Hippocampal formation (tissue), 2 donors: ENCODE measurements around the gene HACE1.
"Not testable (repeated sequence)": the region's sequence is repeated elsewhere in the genome, so short reads cannot be mapped to it uniquely, and the experiment has no call there.

Experiments
- DNase-seq, 2 donors: peaks; one replicate each; lab custom pipeline; 2025; lab: John Stamatoyannopoulos, UW

HACE1 gene

DNA sequence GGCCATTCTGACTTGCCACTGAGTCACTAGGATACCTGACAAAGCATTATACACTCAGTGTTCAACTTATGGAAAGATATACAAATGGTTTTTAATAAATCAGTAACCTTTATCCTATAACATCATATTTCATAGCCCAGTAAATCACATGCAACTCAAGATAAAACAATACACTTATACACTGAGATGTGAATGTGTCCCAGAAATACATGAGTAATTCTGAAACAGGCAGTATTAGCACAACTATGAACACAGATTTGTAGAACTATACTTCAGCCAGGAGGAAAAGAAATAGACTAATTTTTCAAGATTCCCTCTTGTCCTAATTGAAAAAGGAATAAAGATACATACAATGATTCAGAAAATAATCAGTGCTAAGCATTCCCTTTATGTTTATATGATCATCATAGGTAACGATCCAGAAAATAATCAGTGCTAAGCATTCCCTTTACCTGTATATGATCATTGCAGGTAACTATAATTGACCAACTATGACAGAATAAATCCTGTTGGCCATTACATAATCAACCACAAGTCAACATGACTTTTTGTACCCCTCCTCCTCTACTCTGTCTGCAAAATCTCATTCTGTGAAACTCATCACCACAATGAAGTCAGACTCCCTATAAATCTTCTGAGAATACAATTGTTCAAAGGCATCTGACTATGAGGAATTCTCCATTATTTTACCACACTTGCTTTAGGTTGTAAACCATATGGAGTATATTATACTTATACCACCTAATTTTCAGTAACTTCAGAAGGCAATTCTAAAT is 30.3 kb downstream of the HACE1 start:
- DNase-seq: no peak

DNA sequence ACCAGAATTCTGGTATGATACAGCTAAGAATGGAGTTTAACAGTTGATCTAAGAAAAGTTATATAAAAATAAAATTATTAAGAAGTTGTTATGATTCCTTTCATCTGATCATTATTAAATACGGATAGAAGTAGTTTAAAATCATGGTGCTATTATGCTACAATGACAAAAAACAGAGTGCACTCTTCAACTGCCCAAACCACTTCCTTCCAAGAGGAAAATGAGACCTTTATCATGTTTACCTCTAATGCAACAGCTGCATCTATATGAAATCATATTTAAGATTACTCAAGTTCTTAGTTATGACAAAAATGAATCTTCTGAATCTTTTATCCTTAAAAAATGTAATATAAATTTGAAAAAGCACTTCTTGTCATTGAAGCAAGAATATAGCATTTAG is 31.2 kb downstream of the HACE1 start:
- no peak for DNase-seq

DNA sequence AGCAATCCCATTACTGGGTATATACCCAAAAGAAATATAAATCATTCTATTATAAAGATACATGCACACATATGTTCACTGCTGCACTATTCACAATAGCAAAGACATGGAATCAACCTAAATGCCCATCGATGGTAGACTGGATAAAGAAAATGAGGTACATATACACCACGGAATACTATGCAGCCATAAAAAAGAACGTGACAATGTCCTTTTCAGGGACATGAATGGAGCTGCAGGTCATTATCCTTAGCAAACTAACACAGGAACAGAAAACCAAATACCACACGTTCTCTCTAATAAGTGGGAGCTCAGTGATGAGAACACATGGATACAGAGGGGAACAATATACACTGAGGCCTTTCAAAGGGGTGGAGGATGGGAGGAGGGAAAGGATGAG is 38.9 kb downstream of the HACE1 start:
- DNase-seq: not testable (repeated sequence)

DNA sequence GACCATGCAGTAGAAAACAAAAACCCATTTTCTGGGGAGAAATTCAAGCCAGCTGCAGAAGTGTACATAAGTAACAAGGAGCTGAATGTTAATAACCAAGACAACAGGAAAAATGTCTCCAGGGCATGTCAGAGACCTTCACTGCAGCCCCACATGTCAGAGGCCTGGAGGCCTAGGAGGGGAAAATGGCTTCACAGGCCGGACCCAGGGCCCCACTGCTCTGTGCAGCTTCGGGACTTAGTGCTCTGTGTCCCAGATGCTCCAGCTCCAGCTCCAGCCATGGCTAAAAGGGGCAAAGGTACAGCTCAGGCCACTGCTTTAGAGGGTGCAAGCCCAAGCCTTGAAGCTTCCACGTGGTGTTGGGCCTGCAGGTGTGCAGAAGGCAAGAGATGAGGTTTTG is 43.6 kb downstream of the HACE1 start:
- no peak for DNase-seq

DNA sequence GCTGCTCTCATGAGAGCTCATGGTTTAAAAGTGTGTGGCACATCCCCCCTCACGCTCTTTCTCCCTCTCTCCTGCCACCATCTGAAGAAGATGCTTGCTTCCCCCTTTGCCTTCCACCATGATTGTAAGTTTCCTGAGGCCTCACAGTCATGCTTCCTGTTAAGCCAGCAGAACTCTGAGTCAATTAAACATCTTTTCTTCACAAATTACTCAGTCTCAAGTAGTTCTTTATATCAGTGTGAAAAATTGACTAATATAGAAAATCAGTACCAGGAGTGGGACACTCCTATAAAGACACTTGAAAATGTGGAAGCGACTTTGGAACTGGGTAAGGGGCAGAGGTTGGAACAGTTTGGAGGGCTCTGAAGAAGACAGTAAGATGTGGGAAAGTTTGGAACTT is 45.0 kb downstream of the HACE1 start:
- no peak for DNase-seq

DNA sequence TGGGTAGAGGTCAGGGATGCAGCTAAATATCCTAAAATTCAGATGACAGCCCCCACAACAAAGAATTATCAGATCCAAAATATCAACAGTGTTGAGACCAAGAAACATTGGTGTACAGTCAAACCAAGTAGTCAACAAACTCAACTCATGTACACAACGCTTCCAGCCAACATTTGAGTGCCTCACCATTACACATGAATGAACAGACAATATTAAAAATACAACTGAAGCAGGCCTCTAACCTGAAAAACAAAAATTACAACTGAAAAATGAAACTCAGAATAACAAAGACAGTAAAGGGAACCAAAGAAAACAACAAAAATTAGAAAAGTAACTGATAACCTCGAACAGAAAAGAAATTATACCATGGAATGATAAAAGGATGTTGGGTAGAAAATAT is 46.2 kb downstream of the HACE1 start:
- DNase-seq: no peak

DNA sequence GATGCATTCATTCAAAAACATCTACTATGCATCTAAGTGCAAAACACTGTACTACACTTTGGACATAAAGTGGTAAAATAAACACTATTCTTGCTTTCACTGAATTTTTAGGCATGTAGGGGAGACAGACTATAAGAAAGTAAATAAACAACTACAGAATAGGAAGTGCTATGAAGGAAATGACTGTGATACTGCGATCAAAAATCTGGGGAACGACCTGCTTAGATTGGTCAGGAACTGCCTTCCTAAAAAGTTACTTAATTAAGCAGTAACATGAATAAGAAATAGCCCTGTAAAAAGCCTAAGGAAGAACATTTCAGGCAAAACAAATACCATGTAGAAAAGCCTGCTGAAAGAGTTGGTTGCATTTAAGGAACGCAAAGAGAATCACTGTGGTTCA is 50.6 kb downstream of the HACE1 start:
- DNase-seq: no peak

DNA sequence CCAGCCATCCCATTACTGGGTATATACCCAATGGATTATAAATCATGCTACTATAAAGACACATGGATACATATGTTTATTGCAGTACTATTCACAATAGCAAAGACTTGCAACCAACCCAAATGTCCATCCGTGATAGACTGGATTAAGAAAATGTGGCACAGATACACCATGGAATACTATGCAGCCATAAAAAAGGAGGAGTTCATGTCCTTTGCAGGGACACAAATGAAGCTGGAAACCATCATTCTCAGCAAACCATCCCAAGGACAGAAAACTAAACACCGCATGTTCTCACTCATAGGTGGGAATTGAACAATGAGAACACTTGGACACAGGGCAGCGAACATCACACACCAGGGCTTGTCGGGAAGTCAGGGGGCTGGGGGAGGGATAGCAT is 54.4 kb downstream of the HACE1 start:
- DNase-seq: not testable (repeated sequence)

DNA sequence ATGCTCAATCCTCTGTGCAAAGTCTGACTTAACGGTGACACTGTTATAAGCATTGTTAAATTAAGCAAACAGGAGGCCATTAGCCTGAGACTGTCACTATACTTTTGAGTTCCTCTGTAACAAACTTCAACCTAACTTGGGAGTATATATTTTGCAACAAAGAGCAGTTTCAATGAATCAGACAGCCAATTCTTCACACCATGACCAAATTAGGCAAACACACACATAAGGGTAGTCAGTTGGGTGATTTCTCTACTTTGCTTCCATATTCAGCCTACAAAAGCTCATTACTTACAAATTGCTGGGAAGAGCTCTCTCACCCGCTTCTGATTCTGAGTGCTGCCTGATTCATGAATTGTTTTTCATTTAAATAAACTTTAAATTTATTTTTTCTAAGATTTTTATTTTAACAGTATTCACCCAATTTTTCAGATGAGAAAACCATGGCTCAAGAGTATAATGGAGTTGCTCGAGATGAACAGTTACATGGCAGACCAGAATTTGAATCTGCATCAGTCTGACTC is 60.5 kb downstream of the HACE1 start:
- DNase-seq: no peak

DNA sequence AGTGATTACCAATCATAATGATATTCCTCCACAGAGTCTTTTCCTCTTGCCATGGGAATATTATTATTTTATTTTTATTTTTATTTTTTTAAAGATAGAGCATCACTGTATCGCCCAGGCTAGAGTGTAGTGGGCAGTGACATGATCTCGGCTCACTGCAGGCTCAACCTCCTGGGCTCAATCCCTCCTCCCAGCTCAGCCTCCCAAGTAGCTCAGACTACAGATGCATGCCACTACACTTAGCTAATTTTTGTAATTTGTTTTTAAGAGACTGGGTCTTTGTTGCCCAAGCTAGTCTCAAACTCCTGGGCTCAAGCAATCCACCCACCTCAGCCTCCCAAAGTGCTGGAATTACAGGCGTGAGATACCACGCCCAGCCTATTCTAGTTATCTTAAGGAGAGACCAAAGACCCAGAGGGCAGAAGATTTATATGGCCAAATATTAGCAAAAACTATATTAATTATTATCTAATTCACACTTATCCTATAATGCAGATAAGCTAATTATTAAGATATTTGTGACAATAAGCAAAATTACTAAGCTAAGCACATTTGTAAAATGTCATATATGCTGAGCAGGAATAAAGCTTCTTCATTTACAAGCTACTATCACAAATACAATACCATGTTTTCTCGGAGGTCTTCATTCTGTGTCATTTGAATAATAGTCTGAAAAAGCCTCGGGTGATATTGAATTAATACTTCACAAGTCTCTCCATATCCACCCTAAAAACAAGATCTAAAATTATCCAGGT is 63.5 kb downstream of the HACE1 start:
- DNase-seq: no peak

DNA sequence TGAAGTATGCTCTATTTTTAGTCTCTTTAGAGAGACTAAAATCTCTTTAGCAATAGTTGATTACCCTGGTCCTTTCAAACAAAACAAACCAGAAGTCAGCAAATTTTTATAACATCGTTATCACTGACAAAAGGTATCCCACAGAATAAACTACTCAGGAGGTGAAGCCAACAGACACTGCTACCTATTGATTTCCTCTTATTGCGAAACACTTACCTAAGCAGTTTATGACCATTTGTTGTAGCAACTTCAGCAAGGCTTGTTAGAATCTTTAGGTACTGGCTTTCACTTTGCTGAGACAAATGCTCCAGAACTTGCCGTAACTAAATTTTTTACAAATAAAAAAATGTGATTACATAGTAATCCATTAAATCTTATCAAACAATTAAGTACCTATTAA is 64.4 kb downstream of the HACE1 start:
- DNase-seq: no peak

DNA sequence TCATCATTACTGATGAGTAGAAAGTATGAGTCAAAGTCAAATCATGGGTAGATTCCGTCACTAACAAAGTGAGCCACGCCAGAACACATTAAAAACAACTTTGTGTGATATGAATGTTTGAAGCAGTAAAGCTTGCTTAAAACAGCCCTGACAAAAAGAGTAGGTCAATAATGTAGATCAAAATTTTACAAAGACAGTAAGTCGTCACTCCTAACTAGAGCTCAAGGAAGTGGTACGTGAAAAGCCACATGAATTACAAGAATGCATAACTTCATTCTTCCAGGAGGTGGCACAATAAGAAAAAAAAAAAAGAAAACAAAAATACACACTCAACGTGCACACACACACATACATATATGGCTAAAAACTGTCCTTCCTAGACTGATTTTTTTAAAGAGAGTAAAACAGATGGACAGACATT is 69.9 kb downstream of the HACE1 start:
- no peak for DNase-seq

DNA sequence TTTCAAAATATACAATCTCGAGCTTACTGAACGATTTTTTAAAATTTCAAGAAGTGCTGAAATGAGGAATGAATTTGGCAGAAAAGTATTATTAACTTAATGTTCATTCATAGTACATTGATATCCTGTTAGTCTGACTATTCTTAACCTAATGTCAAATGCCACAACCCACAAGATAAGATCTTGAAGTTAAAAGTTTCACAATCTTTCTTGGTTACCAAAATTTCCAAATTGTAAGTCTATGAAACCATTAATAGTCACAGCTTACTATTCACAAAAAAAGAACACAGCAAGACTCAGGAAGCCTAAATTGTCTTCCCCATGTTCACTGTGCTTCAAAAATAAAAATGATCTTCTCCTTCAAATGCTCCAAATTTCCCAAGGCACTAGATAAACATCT is 71.3 kb downstream of the HACE1 start:
- no peak for DNase-seq

DNA sequence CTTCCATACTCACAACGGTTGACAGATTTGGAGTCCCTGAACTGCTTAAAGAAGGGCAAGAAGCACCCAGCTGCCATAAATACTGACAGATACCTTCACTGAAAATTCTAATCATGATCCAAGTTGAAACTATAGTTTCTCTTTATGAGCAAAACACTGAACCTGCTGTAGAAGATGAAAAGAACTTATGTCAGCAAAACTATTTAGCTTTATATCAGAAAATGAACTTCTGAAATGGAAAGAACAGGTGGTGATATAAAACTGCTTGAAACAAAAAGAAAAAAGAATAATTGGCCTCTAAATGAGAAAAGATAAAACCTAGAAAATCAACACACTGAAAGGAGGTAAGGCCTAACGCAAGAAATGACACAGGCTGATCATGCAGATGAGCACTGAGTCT is 72.4 kb downstream of the HACE1 start:
- no peak for DNase-seq

DNA sequence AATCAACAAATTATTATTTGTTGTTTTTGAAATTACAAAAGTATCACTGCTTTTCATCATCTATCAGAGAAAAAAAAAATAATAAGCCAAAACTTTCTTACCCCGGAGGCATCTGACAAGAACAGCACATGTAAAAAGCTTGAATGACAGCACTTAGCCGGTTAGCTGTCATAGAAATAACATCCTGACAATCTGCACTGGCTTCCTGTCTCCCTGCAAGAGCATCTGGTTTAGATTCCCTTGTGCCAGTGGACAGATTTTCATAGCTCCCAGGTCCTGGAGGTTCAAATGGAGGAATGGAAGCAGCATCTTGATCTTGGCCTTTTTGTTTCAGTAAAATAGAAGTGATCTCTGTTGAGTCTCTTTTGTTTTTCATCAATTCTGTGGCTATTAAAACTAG is 74.8 kb downstream of the HACE1 start:
- no peak for DNase-seq

DNA sequence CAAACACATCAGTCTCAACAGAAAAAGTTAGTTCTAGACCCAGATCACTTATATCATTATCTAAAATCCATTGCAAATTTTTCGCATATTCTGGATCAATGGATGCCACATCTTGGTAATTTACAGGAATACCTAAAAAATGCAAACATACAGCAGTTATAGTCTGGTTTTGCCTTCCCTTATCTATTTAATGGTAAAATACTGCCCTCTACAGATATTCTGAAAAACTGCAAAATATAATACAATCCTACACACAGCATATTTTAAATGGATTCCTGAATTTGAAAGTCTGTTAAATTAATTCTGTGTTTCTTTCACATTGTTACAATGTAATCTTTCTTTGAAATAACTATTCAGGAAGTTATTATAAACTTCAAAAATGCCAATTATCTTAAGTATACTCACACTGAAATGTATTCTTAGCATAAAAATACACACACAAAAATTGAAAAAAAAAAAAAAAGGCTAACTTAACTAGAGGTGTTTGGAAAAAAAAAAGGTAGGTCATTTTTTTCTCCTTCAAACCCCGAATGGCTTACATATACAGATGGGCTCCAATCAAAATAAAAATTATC is 88.4 kb downstream of the HACE1 start:
- peak in 1 of 2 donors; percentile 58 for DNase-seq

DNA sequence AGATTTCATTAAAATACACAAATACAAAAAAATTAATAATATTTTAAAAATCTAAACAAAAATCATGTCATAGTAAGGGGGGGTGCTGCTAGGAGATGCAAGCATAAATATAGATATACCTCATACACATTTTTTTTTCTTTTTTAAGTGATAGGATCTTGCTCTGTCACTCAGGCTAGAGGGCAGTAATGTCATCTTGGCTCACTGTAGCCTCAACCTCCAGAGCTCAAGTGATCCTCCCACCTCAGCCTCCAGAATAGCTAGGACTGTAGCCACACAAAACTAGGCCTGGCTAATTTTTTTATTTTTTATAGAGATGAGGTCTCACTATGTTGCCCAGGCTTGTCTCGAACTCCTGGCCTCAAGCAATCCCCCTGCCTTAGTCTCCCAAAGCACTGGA is 90.8 kb downstream of the HACE1 start:
- DNase-seq: no peak

DNA sequence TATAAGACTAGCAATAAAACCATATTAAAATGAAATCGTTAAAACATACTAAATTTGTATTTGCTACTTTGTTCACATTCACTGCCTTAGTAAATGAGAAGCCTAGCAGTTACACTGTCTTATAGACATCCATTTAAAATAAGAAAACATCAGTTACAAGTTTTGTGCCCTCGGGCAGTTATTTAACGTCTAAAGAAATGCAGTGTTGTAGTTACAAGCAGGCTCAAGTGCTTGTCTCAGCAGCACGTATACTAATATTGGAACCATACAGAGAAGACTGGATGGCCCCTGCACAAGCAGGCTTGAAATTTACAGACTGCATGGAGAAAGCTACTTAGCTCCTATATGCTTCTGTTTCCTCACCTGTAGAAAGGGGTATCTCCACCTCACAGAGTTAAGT is 93.1 kb downstream of the HACE1 start:
- DNase-seq: no peak

DNA sequence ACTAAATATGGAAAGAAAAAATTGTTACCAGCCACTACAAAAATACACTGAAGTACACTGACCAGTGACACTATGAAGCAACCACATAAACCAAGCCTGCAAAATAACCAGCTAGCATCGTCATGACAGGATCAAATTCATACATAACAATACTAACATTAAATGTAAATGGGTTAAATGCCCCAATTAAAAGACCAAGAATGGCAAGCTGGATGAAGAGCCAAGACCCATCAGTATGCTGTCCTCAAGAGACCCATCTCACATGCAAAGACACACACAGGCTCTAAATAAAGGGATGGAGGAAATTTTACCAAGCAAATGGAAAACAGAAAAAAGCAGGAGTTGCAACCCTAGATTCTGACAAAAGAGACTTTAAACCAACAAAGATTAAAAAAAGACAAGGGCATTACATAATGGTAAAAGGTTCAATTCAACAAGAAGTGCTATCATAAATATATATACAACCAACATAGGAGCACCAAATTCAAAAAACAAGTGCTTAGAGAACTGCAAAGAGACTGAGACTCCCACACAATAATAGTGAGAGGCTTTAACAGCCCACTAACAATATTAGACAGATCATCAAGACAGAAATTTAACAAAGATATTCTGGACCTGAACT is 104.8 kb downstream of the HACE1 start:
- no peak for DNase-seq

DNA sequence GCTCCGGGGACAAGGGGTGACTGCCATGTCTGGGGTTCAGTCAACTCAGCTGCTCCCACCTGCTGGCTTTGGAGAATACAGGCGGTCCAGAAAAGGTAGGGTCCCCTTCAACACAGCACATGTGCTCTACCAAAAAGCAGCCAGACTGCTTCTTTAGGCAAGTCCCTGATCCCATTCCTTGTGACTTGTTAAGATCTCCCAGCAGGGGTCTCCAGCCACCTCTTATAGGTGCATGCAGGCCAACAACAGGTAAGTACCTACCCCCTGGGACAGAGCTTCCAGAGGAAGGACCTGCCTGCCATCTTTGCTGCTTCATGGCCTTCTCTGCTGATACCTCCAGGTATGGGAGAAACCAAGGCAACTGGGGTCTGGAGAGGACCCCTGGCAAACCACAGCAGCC is 106.5 kb downstream of the HACE1 start:
- DNase-seq: no peak

DNA sequence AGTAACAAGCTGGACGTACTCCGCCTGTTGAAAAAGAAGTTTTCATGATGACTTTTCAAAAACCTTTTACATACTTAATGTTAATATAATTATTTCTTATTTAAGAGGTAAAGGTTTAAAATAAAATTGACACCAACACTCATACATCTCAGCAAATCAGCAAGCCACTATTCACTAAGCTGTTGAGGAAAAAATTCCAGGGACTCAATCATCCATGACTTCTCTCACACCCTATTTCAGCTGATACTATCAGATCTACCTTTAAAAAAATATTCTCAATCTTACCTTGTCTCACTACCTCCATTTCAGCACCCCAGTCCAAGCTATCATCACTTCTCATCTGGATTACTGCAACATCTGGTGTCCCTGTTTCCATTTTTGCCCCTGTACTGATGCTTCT is 109.3 kb downstream of the HACE1 start:
- no peak for DNase-seq

DNA sequence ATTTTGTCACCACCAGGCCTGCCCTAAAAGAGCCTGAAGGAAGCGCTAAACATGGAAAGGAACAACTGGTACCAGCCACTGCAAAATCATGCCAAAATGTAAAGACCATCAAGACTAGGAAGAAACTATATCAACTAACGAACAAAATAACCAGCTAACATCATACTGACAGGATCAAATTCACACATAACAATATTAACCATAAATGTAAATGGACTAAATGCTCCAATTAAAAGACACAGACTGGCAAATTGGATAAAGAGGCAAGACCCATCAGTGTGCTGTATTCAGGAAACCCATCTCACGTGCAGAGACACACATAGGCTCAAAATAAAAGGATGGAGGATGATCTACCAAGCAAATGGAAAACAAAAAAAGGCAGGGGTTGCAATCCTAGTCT is 120.6 kb downstream of the HACE1 start:
- not testable (repeated sequence) for DNase-seq

DNA sequence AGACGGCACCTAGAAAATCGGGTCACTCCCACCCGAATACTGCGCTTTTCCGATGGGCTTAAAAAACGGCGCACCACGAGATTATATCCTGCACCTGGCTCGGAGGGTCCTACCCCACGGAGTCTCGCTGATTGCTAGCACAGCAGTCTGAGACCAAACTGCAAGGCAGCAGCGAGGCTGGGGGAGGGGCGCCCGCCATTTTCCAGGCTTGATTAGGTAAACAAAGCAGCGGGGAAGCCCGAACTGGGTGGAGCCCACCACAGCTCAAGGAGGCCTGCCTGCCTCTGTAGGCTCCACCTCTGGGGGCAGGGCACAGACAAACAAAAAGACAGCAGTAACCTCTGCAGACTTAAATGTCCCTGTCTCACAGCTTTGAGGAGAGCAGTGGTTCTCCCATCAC is 122.2 kb downstream of the HACE1 start:
- not testable (repeated sequence) for DNase-seq
